BLaER1 (cell line): ENCODE measurements around the gene EN2.

Source experiments
- H3K27ac ChIP-seq: shearing (Covaris generic); formaldehyde crosslinking; 2 replicates; pipeline ENCODE4 v1.8.1; 2022
- H3K27me3 ChIP-seq: shearing (Covaris generic); formaldehyde crosslinking; 2 replicates; pipeline ENCODE4 v1.8.1; 2022
- H3K36me3 ChIP-seq: shearing (Covaris generic); formaldehyde crosslinking; 2 replicates; pipeline ENCODE4 v1.8.1; 2022
- H3K4me1 ChIP-seq: shearing (Covaris generic); formaldehyde crosslinking; 2 replicates; pipeline ENCODE4 v1.8.1; 2022
- H3K4me2 ChIP-seq: shearing (Covaris generic); formaldehyde crosslinking; 2 replicates; pipeline ENCODE4 v1.8.1; 2022
- H3K4me3 ChIP-seq: shearing (Covaris generic); formaldehyde crosslinking; 2 replicates; pipeline ENCODE4 v1.8.1; 2022
- H3K9ac ChIP-seq: shearing (Covaris generic); formaldehyde crosslinking; 2 replicates; pipeline ENCODE4 v1.8.1; 2022
- H3K9me3 ChIP-seq: shearing (Covaris generic); formaldehyde crosslinking; 2 replicates; pipeline ENCODE4 v1.8.1; 2022
- H4K20me1 ChIP-seq: shearing (Covaris generic); formaldehyde crosslinking; 2 replicates; pipeline ENCODE4 v1.8.1; 2022
- Cebpa-rat ChIP-seq: shearing (Covaris generic); IDR thresholded peaks from 2 replicates; pipeline ENCODE4 v1.8.1; 2022

Gene EN2

GRCh38 chr7:155449008-155449868 is 8.7 kb upstream of the EN2 start:
- H3K27ac ChIP-seq = no peak overlapping the region
- H3K4me2 ChIP-seq = no peak overlapping the region
- no peaks in the 10 kb centered on the region for H3K36me3 ChIP-seq
- no peaks in the 10 kb centered on the region for H3K9me3 ChIP-seq
- no peak overlapping the region for H3K4me3 ChIP-seq
- H3K4me1 ChIP-seq = no peaks in the 10 kb centered on the region
- TF ChIP-seq Cebpa-rat = no peak
- no peak overlapping the region for H3K9ac ChIP-seq
- H3K27me3 ChIP-seq = peaks cover 92% of the 10 kb centered on the region
- peaks cover 66% of the 10 kb centered on the region for H4K20me1 ChIP-seq

DNA sequence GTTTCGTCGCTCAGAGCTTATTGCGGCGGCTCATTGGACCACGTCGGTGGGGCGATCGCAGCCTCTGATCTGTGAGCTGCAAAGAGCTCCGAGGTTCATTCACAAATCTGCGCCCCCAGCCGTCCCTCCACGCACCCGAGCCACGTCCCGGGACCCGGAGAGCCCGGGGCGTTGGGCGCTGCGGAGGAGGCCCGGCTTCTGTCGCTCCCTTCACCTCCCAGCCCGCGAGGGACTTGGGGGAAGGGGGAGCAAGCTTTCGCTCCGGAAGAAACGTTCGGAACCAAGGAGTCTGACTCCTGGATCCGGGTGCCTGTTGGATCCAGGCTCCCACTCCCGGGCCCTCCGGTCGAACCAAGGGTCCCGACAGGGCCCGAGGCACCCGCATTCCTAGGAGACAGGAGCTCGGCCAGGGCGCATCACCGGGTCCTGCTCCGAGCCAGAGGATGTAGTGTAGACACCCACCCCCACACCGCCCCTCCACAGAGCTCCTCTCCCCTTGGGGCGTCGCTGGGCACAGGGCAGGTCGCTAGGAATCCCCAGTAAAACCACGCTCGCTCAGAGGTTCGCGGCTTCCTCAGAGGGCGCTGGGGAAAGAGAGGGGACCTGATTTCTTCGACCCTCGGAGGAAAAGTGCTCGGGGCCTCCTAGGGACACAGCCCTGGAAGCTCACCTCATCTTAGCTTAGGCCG is 7.9 kb upstream of the EN2 start:
- no peak for TF ChIP-seq Cebpa-rat
- Histone ChIP-seq H3K27me3 (peaks cover 98% of the 10 kb centered on the region), H3K4me1 (no peaks in the 10 kb centered on the region), H3K36me3 (no peaks in the 10 kb centered on the region), H4K20me1 (peaks cover 74% of the 10 kb centered on the region), H3K9me3 (peaks cover 4% of the 10 kb centered on the region; the same call in 1 of the 2 replicates), H3K9ac (no peak overlapping the region), H3K27ac (no peak overlapping the region), H3K4me2 (no peak overlapping the region), H3K4me3 (no peak overlapping the region)

GRCh38 chr7:155450558-155450969 is 7.4 kb upstream of the EN2 start:
- Histone ChIP-seq H3K27ac (no peak overlapping the region), H4K20me1 (peaks cover 80% of the 10 kb centered on the region), H3K9ac (no peak overlapping the region), H3K4me1 (no peaks in the 10 kb centered on the region), H3K9me3 (peaks cover 4% of the 10 kb centered on the region; the same call in 1 of the 2 replicates), H3K4me2 (no peak overlapping the region), H3K4me3 (no peak overlapping the region), H3K36me3 (no peaks in the 10 kb centered on the region), H3K27me3 (peaks cover 98% of the 10 kb centered on the region)
- TF ChIP-seq Cebpa-rat = no peak

GRCh38 chr7:155450970-155451801 is 6.7 kb upstream of the EN2 start:
- Histone ChIP-seq H4K20me1 (peaks cover 86% of the 10 kb centered on the region), H3K9me3 (peaks cover 4% of the 10 kb centered on the region; the same call in 1 of the 2 replicates), H3K4me2 (no peak overlapping the region), H3K9ac (no peak overlapping the region), H3K36me3 (no peaks in the 10 kb centered on the region), H3K27ac (no peak overlapping the region), H3K4me3 (no peak overlapping the region), H3K4me1 (no peaks in the 10 kb centered on the region), H3K27me3 (peaks cover 98% of the 10 kb centered on the region)
- no peak for TF ChIP-seq Cebpa-rat

DNA sequence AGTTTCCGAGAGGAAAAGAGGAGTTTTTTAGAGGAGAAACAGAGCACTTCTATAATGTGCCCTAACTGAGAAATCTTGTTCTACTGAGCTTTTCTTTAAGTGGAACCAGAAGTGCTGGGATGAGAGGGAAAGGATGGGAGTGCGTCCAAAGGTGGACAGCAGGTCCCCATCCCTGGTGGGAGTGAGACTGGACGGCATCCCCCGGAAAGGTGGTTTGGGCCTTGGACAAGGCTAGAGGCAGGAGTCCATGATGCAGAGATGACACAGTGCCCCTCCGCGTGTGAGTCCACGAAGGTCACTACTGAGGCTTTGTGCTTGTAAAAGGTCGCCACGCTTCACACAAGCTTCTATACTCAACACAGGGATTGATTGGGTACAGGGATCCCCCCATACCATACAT is 6.1 kb upstream of the EN2 start:
- H3K4me1 ChIP-seq = no peaks in the 10 kb centered on the region
- no peak overlapping the region for H3K9ac ChIP-seq
- no peaks in the 10 kb centered on the region for H3K36me3 ChIP-seq
- H3K9me3 ChIP-seq = peaks cover 7% of the 10 kb centered on the region; the same call in 1 of the 2 replicates
- H3K4me2 ChIP-seq = no peak overlapping the region
- no peak overlapping the region for H3K27ac ChIP-seq
- H4K20me1 ChIP-seq = peaks cover 92% of the 10 kb centered on the region
- no peak overlapping the region for H3K4me3 ChIP-seq
- TF ChIP-seq Cebpa-rat = no peak
- peaks cover 100% of the 10 kb centered on the region for H3K27me3 ChIP-seq

DNA sequence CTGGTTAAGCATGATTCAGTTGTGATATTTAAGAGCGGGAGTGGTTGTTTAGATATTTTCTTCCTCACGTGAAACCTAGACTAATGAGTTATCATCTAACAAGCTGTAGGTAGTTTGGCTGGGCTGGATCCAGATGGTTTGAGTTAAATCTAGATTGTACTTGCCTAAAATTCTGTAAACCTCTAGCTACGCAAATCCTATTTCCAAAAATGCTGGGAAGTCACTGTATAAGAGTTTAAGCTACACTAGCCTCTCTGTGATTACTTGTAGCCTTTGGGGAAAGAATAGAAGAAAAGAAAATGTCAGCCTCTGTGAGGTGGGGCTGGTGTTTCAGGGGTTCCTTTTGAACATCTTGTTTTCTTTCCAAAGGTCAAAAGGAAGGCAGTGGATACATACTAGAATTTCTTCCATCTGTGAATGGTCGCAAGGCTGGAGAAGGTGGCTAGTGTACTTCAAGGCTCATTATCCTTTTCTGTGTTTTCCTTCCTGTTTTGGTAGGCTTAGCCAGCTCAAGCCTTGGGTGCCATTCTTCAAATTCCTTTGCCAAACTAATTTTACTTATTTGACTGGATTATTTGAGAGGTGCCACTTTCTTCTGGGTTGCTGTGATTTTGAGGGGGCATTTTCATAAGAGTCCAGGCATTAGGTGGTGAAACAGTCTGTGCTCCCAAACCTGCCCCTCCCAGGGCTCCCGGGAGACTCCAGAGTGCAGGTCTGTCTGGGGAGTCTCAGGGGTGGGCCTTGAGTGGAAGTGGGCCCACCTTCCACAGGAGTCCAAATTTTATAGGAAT is 5.2 kb upstream of the EN2 start:
- no peak overlapping the region for H3K4me2 ChIP-seq
- H3K9me3 ChIP-seq = peaks cover 15% of the 10 kb centered on the region
- H3K27ac ChIP-seq = no peak overlapping the region
- TF ChIP-seq Cebpa-rat = no peak
- peaks cover 100% of the 10 kb centered on the region for H3K27me3 ChIP-seq
- no peaks in the 10 kb centered on the region for H3K4me1 ChIP-seq
- H3K9ac ChIP-seq = no peak overlapping the region
- H3K36me3 ChIP-seq = no peaks in the 10 kb centered on the region
- H4K20me1 ChIP-seq = peaks cover 96% of the 10 kb centered on the region
- H3K4me3 ChIP-seq = no peak overlapping the region

DNA sequence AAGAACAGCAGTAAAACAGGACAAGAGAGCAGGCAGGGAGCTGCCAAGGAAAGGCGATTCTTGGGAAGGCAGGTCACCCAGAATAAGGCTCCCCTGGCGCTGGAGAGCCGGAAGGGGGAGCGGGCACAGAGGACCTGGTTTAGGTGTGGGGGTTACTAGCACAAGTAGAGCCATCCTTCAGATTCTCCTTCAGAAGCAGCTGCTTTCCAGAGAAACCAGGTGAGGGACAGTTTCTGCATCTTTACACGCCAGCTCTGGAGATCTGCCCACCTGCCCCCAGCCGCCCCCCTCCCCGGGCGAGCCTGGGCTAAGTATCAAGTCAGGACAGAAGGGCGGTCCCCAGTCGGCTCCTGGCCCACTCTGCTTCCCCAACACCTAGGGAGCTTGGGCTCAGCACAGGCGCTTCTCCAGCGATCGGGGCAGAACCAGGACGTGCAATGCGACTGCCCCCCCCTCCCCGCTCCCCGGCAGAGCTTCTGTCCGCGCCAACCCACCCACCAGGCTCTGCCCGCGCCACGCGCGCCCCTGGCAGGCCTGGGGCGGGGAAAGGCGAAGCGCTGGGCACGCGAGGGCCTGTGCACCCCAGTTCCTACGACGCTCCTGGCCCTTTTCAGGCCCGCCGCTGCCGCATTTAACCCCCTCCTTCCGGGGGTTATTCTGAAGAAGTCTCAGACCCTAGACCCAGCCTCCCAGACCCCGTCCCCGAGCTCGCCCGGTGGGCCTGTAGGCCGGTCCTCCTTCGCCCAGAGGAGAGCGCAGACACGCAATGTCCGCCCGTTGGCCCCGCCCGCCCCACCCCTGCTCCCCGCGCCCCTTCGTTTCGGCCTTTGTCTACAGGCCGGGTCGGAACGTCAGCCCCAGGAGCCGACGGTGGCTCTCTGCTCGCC is 4.4 kb upstream of the EN2 start:
- Histone ChIP-seq H3K4me1 (no peaks in the 10 kb centered on the region), H3K9me3 (peaks cover 22% of the 10 kb centered on the region), H4K20me1 (peaks cover 95% of the 10 kb centered on the region), H3K4me2 (no peak overlapping the region), H3K27me3 (peaks cover 100% of the 10 kb centered on the region), H3K27ac (no peak overlapping the region), H3K9ac (no peak overlapping the region), H3K4me3 (no peak overlapping the region), H3K36me3 (no peaks in the 10 kb centered on the region)
- no peak for TF ChIP-seq Cebpa-rat
